DLD1 (cell line): ENCODE results near the gene ELP5.

Experiments used
- in situ Hi-C: cut with HindIII; loops from 2 replicates; pipeline ENCODE4 v1.10.0; 2017; ENCODE audit warnings: low sequenced_read_pairs

Gene ELP5

GRCh38 chr17:7218758-7219157 lies 33.3 kb upstream of the ELP5 start:
- in situ Hi-C loops, result no loop called here

- in situ Hi-C loops, result no loop called here
These were observed 32.7 kb upstream of the ELP5 start for GRCh38 chr17:7219229-7219811.

GRCh38 chr17:7219812-7220592 lies 32.0 kb upstream of the ELP5 start, which contains the start of the genes ACADVL and DLG4:
Gene ACADVL, plus strand, starts transcription at chr17:7219938. Its CDS starts 47 bp downstream, at chr17:7219985.
Gene DLG4, minus strand, starts transcription at chr17:7219836.
- in situ Hi-C loops, result no loop called here

GRCh38 chr17:7220593-7221277 lies 31.3 kb upstream of the ELP5 start:
- in situ Hi-C loops, result no loop called here

GRCh38 chr17:7221278-7222092 lies 30.5 kb upstream of the ELP5 start:
- in situ Hi-C loops, result no loop called here

- in situ Hi-C loops, result no loop called here
These were observed 29.7 kb upstream of the ELP5 start for GRCh38 chr17:7222093-7222971.

GRCh38 chr17:7222972-7223292 lies 29.1 kb upstream of the ELP5 start:
- in situ Hi-C loops, result no loop called here

GRCh38 chr17:7223375-7223774 lies 28.6 kb upstream of the ELP5 start:
- in situ Hi-C loops, result no loop called here

GRCh38 chr17:7224110-7224509 lies 27.9 kb upstream of the ELP5 start:
- in situ Hi-C loops, result no loop called here

- in situ Hi-C loops, result no loop called here
These were observed 27.3 kb upstream of the ELP5 start for GRCh38 chr17:7224661-7225111.

GRCh38 chr17:7225711-7226331 lies 26.2 kb upstream of the ELP5 start:
- in situ Hi-C loops, result no loop called here

- in situ Hi-C loops, result no loop called here
These were observed 25.0 kb upstream of the ELP5 start for GRCh38 chr17:7226721-7227710.

GRCh38 chr17:7228920-7229319 lies 23.1 kb upstream of the ELP5 start:
- in situ Hi-C loops, result no loop called here

GRCh38 chr17:7229504-7229903 lies 22.5 kb upstream of the ELP5 start:
- in situ Hi-C loops, result no loop called here

- in situ Hi-C loops, result no loop called here
These were observed 19.9 kb upstream of the ELP5 start for GRCh38 chr17:7232114-7232513.

GRCh38 chr17:7233701-7234082 lies 18.3 kb upstream of the ELP5 start:
- in situ Hi-C loops, result no loop called here

- in situ Hi-C loops, result no loop called here
These were observed 17.7 kb upstream of the ELP5 start, which contains the start of gene DVL2 for GRCh38 chr17:7234083-7234951. Gene DVL2, minus strand, starts transcription at chr17:7234517. Its CDS starts 255 bp downstream, at chr17:7234262.
